22Rv1 (cell line): ENCODE results near the gene UTF1.
"Not testable (repeated sequence)": the region's sequence is repeated elsewhere in the genome, so short reads cannot be mapped to it uniquely, and the experiment has no call there.

Source experiments
- H3K27ac ChIP-seq: fragments of 450-650 bp; 2 replicates; pipeline ENCODE4 v1.5.1; 2017
- ZFX ChIP-seq: fragments of 450-650 bp; IDR thresholded peaks from 2 replicates; pipeline ENCODE4 v1.6.1; 2017; ENCODE audit warnings: antibody characterized with exemption, borderline replicate concordance
- TF ChIP-seq, protein P1 (sequence below): fragments of 450-650 bp; IDR thresholded peaks from 2 replicates; pipeline ENCODE4 v1.5.1; 2017; ENCODE audit warnings: mild to moderate bottlenecking

The UTF1 gene

DNA sequence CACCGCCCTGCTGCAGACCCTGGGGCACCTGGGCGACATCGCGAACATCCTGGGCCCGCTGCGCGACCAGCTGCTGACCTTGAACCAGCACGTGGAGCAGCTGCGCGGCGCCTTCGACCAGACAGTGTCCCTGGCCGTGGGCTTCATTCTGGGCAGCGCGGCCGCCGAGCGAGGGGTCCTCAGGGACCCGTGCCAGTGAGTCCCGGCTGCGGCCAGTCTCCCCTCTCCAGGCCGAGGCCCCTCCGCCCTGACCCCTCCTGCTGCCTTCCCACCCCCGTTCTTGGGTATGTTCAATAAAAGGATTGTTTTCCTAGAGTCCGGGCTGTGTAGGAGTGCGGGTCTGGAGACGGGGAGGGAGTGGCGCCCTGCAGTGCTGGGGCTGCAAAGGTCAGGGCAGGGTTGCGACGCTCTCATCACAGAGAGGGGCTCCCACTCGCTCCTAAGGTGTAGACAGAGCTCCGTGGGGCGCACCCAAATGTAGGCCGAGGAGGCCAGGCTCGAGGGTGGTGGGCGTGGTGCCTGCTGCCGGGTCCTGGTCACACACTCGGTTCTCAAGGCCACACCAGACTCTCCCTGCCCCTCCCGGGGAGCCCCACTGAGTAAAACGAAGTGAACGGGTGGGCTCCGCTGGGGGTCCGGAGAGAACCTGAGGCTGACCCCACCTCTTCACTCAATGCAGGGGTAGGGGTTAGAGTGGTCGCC lies 1.4 kb downstream of the UTF1 start:
- no peak for TF ChIP-seq ZFX
- TF ChIP-seq, protein P1, sequence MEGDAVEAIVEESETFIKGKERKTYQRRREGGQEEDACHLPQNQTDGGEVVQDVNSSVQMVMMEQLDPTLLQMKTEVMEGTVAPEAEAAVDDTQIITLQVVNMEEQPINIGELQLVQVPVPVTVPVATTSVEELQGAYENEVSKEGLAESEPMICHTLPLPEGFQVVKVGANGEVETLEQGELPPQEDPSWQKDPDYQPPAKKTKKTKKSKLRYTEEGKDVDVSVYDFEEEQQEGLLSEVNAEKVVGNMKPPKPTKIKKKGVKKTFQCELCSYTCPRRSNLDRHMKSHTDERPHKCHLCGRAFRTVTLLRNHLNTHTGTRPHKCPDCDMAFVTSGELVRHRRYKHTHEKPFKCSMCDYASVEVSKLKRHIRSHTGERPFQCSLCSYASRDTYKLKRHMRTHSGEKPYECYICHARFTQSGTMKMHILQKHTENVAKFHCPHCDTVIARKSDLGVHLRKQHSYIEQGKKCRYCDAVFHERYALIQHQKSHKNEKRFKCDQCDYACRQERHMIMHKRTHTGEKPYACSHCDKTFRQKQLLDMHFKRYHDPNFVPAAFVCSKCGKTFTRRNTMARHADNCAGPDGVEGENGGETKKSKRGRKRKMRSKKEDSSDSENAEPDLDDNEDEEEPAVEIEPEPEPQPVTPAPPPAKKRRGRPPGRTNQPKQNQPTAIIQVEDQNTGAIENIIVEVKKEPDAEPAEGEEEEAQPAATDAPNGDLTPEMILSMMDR: no peak
- no peak overlapping the region for H3K27ac ChIP-seq

DNA sequence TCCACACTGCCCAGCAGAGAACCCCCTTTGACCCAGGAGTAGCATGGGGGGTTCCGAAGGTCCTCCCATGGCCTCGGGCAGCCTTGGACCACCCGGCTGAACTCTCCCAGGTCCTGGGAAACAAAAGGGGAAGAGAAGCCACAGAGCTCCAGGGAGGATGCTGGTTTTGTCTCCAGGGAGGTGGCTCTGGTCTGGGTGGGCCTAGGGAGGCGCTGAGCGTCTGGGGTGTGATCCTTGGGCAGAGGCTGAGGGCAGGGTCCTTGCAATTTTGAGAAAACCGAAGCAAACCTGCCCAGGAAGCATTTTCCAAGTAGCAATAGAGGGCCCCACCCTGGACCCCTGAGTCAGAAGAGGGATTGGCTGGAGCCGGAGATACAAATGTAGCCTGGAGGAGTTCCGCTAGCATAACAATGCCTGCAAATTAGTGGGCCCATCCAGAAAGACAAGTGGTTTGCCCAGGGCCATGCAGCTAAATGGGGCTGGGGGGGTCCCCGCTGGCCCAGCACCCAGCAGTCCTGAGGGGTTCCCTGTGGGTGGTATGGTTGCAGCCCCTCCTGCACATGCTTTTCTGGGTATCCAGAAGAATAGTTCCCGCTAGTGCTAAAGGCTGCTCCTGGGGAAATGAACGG lies 2.0 kb downstream of the UTF1 start:
- no peak overlapping the region for H3K27ac ChIP-seq
- TF ChIP-seq ZFX: no peak
- TF ChIP-seq, protein P1: no peak

DNA sequence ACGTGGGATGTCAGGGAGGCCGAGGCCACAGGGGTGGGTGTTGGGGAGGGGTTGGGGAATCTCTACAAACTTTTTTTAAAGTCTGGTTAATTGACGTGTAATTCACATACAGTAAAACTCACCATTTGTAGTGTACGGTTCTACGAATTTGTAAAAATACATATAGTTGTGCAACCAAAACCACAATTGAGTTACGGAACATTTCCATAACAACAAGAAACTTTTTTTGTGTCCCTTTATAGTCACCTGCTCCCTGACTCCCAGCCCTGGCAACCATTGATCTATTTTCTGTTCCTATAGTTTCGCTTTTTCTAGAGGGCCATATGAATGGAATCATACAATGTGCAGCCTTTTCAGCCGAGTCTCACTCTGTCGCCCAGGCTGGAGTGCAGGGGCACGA lies 4.8 kb downstream of the UTF1 start:
- not testable (repeated sequence) for H3K27ac ChIP-seq

DNA sequence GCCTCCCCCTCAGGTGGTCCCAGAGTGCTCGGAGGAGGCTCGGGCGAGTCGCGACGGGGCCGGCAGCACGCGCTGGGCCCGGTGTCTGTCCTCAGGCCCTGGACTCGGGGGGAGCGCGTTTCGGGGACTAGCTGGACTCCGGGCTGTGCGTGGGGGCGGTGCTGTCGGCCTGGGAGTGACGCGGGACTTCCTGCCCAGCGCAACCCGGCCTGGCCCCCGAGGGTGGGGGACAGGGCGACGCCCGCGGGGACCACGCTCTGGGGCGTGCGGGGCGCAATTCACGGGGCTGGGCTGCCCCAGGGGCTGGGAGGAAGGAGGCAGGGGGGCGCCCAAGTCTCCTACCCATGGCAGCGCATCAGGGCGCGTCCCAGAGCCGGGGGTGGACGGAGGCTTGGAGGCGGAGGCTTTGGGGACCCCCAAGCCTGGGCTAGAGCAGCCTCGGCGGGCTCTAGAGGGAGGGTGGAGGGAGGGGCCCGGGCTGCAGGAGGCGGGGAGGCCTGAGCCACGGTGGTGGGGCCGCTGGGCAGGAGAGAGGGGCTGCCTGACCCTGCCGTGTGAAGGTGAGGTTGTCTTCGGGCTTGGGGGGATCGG lies 5.3 kb downstream of the UTF1 start:
- no peak overlapping the region for H3K27ac ChIP-seq
- TF ChIP-seq, protein P1: no peak
- no peak for TF ChIP-seq ZFX

DNA sequence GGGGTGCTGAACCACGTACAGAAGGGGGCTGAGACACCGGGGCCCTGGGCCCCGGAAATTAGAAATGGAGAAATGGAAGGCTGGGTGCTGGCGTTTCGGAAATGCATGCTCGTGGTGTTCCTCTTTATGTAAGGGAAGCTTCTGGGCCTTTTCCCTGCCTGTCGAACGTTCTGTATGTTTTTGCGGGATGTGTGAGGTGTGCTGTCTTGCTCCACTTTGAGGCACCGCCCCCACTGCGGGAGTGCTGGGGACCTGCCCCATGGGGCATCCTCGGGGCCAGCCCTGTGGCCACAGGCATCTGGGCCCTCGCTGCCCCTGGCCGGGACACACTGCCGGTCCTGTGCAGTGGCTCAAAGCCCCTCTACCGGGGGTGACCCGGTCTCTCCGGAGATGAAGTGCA lies 5.9 kb downstream of the UTF1 start:
- H3K27ac ChIP-seq: no peak overlapping the region
- TF ChIP-seq ZFX: no peak
- TF ChIP-seq, protein P1: no peak

DNA sequence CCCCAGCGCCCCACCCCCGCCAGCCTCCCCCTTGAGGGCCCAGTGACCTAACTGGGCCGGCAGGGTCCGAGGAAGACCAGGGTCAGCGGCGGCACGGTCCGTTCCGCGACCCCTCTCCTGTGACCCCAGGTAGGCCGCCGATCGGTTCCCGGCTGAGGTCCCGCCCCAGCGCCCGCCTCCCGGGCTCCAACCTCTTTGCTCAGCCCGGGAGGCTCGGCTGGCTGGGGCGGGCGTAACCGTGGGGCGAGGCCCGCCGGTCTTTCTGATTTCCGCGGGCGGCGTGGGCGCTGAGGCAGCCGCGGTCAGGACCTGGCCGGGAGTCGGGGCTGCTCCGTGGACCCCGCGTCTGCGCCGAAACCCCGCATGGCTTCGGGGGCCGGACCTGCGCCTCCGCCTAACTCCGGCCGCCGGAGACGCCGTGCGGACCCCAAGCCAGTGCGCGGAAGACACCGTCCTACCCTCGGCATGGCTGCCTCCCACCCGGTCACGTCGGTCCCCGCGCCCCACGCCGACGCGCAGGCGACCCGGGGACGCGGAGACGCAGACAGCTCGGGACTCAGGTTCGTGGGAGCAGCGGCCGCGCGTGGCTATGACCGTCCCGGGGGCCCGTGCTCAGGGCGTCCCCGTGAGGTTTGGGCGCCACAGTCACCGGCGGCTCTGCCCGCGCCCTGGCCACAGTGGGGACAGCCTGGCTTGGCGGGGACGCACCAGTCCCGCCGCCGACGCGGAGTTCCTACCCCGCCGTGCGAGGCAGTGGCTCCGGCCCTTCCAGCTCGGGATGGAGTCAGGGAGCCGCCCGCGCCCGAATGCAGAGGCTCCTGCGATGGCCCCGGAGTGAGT lies 6.6 kb downstream of the UTF1 start:
- no peak for TF ChIP-seq ZFX
- TF ChIP-seq, protein P1: no peak
- no peak overlapping the region for H3K27ac ChIP-seq

DNA sequence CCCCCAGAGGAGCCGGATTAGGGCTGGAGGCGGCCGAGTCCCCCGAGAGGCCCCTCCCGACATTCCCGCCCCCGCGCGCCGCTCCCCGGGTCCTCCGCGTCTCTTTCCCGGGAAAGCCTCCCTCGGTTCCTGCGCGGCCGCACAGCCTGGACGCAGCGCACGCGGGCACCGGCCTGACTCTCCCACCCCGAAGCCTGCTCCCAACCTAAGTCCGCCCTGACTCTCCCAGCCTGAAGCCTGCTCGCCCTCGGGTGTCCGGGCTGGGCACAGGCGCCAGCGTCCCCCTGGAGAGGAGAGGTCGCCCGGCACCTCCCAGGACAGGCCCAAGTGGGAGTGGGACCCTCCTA lies 7.2 kb downstream of the UTF1 start:
- no peak for TF ChIP-seq ZFX
- TF ChIP-seq, protein P1: no peak
- H3K27ac ChIP-seq: no peak overlapping the region
